Body of pancreas (tissue), 4 donors: Measurements from ENCODE around the gene PARP11. TPM values are rescaled to one million over a fixed set of nuclear protein-coding genes. Genes with fewer than 3 reads are reported as not detected.

Experiments
- ATAC-seq: fragments of 150-250 bp; one replicate; pipeline ENCODE4 v1.9.1; 2016
- DNase-seq, 4 donors: peaks; one replicate each; pipeline ENCODE4 v3.0.0-alpha.2; 2019
- H3K27ac ChIP-seq, 4 donors: fragments of 200-600 bp; sonication (generic); 1 replicate in 3 of 4; 2 replicates in 1 of 4; pipeline versions ENCODE4 v1.5.1 to v1.6.1; 2016 to 2019; ENCODE audit warnings: mild to moderate bottlenecking in 1 of 4, mixed read lengths in 1 of 4, moderate library complexity in 1 of 4
- H3K27me3 ChIP-seq, 2 donors: fragments of 200-600 bp; sonication (generic); one replicate each; pipeline ENCODE4 v1.6.0; 2016; ENCODE audit warnings: mild to moderate bottlenecking in 1 of 2
- H3K36me3 ChIP-seq, 2 donors: fragments of 200-600 bp; sonication (generic); replicated peaks in 1 of 2; 2 replicates each; pipeline ENCODE4 v1.5.1; 2016; ENCODE audit warnings: low read depth in 2 of 2; ENCODE audit not compliant: insufficient read depth in 1 of 2
- H3K4me1 ChIP-seq: fragments of 200-600 bp; sonication (generic); one replicate; pipeline ENCODE4 v1.6.0; 2016
- H3K4me3 ChIP-seq, 2 donors: fragments of 200-600 bp; sonication (generic); 1 replicate in 1 of 2; 2 replicates in 1 of 2; pipeline ENCODE4 v1.5.1; 2016 to 2019
- H3K9me3 ChIP-seq, 3 donors: fragments of 200-600 bp; sonication (generic); 1 replicate in 2 of 3; 2 replicates in 1 of 3; pipeline ENCODE4 v1.5.1; 2016
- CTCF ChIP-seq, 7 experiments: fragments of 450-650 bp in 4 of 7; fragments of 200-600 bp in 3 of 7; sonication (generic) in 3 of 7; IDR thresholded peaks; one replicate each; pipeline ENCODE4 v1.5.1; 2016 to 2019; ENCODE audit warnings: antibody characterized with exemption in 7 of 7
- POLR2A ChIP-seq, 3 donors: fragments of 450-650 bp; IDR thresholded peaks; one replicate each; pipeline ENCODE4 v1.6.1; 2016; ENCODE audit warnings: antibody characterized with exemption in 3 of 3, mild to moderate bottlenecking in 2 of 3
- WGBS, 2 donors: methylation state at CpG; one replicate each; pipeline ENCODE4 v1.1.5; 2017; 5-methylcytosine and 5-hydroxymethylcytosine counted together
- intact Hi-C: fragments of 100-400 bp; cut with DNase I; formaldehyde crosslinking; loops from one replicate; pipeline ENCODE4 v1.15.1; 2023
- total RNA-seq, 2 donors: library from RNA; depleted of rRNA; stranded (reverse); fragments of >200 nt; gene quantifications; one replicate each; pipeline ENCODE4 v1.1.0, GENCODE V29; 2016

PARP11 gene
- total RNA-seq, 2 donors from 2014 or later = 2.3 to 3.3 TPM

DNA sequence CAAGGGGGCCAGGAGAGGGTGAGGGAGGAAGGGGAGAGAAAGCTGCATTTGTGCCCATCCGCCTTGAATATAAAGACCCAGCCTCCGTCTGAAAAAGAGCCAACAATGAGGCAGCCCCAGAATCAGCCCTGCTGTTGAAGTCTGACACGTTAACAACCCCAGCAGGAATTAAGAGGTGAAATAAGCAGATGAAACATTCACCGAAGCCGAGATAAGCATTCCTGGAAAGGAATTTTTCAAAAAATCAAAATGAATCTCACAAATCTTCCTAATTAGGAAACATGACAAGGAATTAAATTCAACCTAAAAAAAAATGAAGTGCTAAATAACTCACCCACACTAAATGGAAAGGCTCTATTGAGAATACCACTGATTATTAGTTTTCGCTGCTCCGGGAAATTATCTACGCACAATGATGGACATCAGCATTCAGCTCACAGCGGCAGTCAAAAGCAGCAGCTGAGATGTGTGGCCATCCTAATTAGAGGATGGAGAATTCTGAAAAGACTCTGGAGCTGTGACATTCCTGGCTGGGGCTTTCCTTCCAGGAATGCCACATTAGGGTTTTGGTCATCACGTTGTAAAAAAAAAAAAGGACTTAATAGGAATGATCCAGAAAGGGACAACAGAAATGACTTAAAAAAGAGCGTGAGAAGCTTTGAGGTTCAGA is 8.2 kb upstream of the PARP11 start:
- Histone ChIP-seq H3K36me3 (no peaks in the 10 kb centered on the region), H3K27ac (no peak overlapping the region), H3K9me3 (no peaks in the 10 kb centered on the region), H3K27me3 (no peaks in the 10 kb centered on the region), H3K4me1 (no peaks in the 10 kb centered on the region), H3K4me3 (no peak overlapping the region)
- DNase-seq = no peak
- intact Hi-C loops = loop anchor here (10.0 kb wide), 1 partner anchor 153 kb away; no protein-coding TSS in a partner anchor
- no peak for ATAC-seq
- 53 to 58% methylated on average over 11 of the region's 11 CpGs for WGBS, 2 donors
- TF ChIP-seq POLR2A (IDR thresholded peaks at IDR 0.05) = no peak

DNA sequence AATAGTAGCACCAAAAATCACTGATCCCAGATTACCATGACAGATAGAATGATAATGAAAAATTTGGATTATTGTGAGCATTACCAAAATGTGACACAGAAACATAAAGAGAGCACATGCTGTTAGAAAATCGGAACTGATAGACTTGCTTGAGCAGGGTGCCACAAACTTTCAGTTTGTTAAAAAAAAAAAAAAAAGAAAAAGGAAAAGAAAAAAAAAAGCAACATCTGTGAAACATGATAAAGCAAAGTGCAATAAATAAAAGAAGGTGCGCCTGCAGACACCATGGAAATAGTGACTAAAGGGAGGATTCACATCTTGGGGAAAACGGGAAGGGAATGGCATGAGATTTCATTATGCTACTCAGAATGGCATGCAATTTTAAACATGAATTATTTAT is 6.6 kb upstream of the PARP11 start:
- ATAC-seq (no peak), DNase-seq (no peak)
- H3K4me3 ChIP-seq = no peak overlapping the region
- H3K9me3 ChIP-seq = no peaks in the 10 kb centered on the region
- H3K4me1 ChIP-seq = no peaks in the 10 kb centered on the region
- 71 to 89% methylated on average over 3 of the region's 3 CpGs for WGBS, 2 donors
- intact Hi-C loops = loop anchor here (10.0 kb wide), 1 partner anchor 155 kb away; no protein-coding TSS in a partner anchor
- H3K27ac ChIP-seq = no peak overlapping the region
- no peak for TF ChIP-seq POLR2A (IDR thresholded peaks at IDR 0.05)
- TF ChIP-seq CTCF (IDR thresholded peaks at IDR 0.05) = no peak
- H3K27me3 ChIP-seq = no peaks in the 10 kb centered on the region
- H3K36me3 ChIP-seq = no peaks in the 10 kb centered on the region

DNA sequence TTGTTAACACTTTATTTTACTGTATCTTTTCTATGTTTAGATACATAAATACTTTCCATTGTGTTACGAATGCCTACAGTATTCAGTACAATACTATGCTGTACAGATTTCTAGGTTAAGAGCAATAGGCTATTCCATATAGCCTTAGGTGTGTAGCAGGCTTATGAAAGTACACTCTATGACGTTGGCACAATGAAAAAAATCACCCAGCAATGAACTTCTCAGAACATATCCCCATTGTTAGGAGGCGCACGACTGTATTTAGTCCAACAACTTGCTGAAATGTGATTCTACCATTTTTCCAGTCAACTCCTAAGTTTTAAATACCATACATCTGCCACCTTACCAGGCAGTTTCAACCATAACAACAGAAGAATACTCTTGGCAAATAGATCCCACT is 1.8 kb downstream of the PARP11 start:
- Histone ChIP-seq H3K27me3 (no peaks in the 10 kb centered on the region), H3K4me1 (peaks cover 20% of the 10 kb centered on the region), H3K4me3 (no peak overlapping the region), H3K36me3 (no peaks in the 10 kb centered on the region), H3K27ac (no peak overlapping the region), H3K9me3 (no peaks in the 10 kb centered on the region)
- 83 to 85% methylated on average over 4 of the region's 4 CpGs for whole genome bisulfite sequencing, 2 donors
- no peak for ATAC-seq
- TF ChIP-seq POLR2A (IDR thresholded peaks at IDR 0.05) (no peak), CTCF (IDR thresholded peaks at IDR 0.05) (no peak)
- intact Hi-C loops = no loop called here
- no peak for DNase-seq

- no peak overlapping the region for H3K4me3 ChIP-seq
- no peak for TF ChIP-seq CTCF (IDR thresholded peaks at IDR 0.05)
- TF ChIP-seq POLR2A (IDR thresholded peaks at IDR 0.05) = no peak
- H3K27me3 ChIP-seq = no peaks in the 10 kb centered on the region
- H3K36me3 ChIP-seq = no peaks in the 10 kb centered on the region
- H3K9me3 ChIP-seq = no peaks in the 10 kb centered on the region
- DNase-seq (no peak), ATAC-seq (no peak)
- intact Hi-C loops = no loop called here
- WGBS, 2 donors = 74 to 82% methylated on average over 6 of the region's 6 CpGs
- no peak overlapping the region for H3K27ac ChIP-seq
- H3K4me1 ChIP-seq = peaks cover 20% of the 10 kb centered on the region
Observed at GRCh38 chr12:3869865-3870264, 3.3 kb downstream of the PARP11 start.

DNA sequence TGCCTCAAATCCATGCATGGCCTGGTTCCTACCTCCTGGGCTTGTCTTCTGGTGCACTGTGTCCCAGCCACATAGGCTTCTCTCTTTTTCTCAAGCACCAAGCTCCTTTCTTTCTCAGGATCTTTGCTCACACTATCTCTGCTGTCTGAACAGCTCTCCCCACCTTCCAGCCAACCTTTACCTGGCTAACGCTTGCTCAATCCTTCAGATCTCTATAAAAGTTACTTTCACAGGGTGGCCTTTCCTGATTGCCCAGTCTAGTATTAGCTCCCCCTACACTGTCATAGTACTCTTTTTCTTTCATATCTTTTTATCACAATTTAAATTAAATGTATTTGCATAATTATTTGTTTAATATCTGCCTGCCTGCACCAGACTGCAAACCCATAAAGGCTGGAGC is 3.8 kb downstream of the PARP11 start:
- intact Hi-C loops = no loop called here
- DNase-seq (no peak), ATAC-seq (no peak)
- H3K4me3 ChIP-seq = no peak overlapping the region
- TF ChIP-seq CTCF (IDR thresholded peaks at IDR 0.05) = no peak
- TF ChIP-seq POLR2A (IDR thresholded peaks at IDR 0.05) = no peak
- peaks cover 20% of the 10 kb centered on the region for H3K4me1 ChIP-seq
- H3K9me3 ChIP-seq = no peaks in the 10 kb centered on the region
- H3K27ac ChIP-seq = no peak overlapping the region
- WGBS, 2 donors = 80 to 100% methylated on average over 1 of the region's 1 CpG
- H3K27me3 ChIP-seq = no peaks in the 10 kb centered on the region
- H3K36me3 ChIP-seq = no peaks in the 10 kb centered on the region
